HEK293 (cell line): ENCODE results near the gene GMDS.

ENCODE experiments used
- EGR2 ChIP-seq: fragments of 450-650 bp; formaldehyde crosslinking; IDR thresholded peaks from 2 replicates; pipeline ENCODE4 v1.5.1; 2016; ENCODE audit warnings: low read depth, missing biosample characterization, missing genetic modification characterization
- KLF1 ChIP-seq: fragments of 450-650 bp; formaldehyde crosslinking; IDR thresholded peaks from 2 replicates; pipeline ENCODE4 v1.5.1; 2016; ENCODE audit warnings: missing biosample characterization, missing genetic modification characterization
- OSR2 ChIP-seq: fragments of 450-650 bp; formaldehyde crosslinking; IDR thresholded peaks from 2 replicates; pipeline ENCODE4 v1.5.1; 2016; ENCODE audit warnings: missing biosample characterization, missing genetic modification characterization
- OVOL3 ChIP-seq: fragments of 450-650 bp; formaldehyde crosslinking; IDR thresholded peaks from 2 replicates; pipeline ENCODE4 v1.5.1; 2016; ENCODE audit warnings: missing biosample characterization, missing genetic modification characterization
- PRDM2 ChIP-seq: fragments of 450-650 bp; formaldehyde crosslinking; IDR thresholded peaks from 2 replicates; pipeline ENCODE4 v1.5.1; 2016; ENCODE audit warnings: missing biosample characterization, missing genetic modification characterization, borderline replicate concordance
- REPIN1 ChIP-seq: fragments of 450-650 bp; formaldehyde crosslinking; IDR thresholded peaks from 2 replicates; pipeline ENCODE4 v1.5.1; 2017; ENCODE audit warnings: missing biosample characterization, missing genetic modification characterization, low read depth
- WT1 ChIP-seq: fragments of 450-650 bp; formaldehyde crosslinking; IDR thresholded peaks from 2 replicates; pipeline ENCODE4 v1.5.1; 2016; ENCODE audit warnings: missing biosample characterization, missing genetic modification characterization
- ZBTB1 ChIP-seq: fragments of 450-650 bp; formaldehyde crosslinking; IDR thresholded peaks from 2 replicates; pipeline ENCODE4 v1.5.1; 2016; ENCODE audit warnings: missing biosample characterization, missing genetic modification characterization
- ZBTB20 ChIP-seq: fragments of 450-650 bp; formaldehyde crosslinking; IDR thresholded peaks from 2 replicates; pipeline ENCODE4 v1.5.1; 2016; ENCODE audit warnings: missing biosample characterization, missing genetic modification characterization
- ZBTB21 ChIP-seq: fragments of 450-650 bp; formaldehyde crosslinking; IDR thresholded peaks from 2 replicates; pipeline ENCODE4 v1.5.1; 2017; ENCODE audit warnings: missing biosample characterization, missing genetic modification characterization
- ZBTB26 ChIP-seq: fragments of 450-650 bp; formaldehyde crosslinking; optimal IDR thresholded peaks from 2 replicates; pipeline ENCODE3; 2016; ENCODE audit warnings: missing biosample characterization, mild to moderate bottlenecking, missing genetic modification characterization
- ZFP3 ChIP-seq: fragments of 450-650 bp; formaldehyde crosslinking; IDR thresholded peaks from 2 replicates; pipeline ENCODE4 v1.5.1; 2016; ENCODE audit warnings: low read depth, missing biosample characterization, missing genetic modification characterization
- ZIC2 ChIP-seq: fragments of 450-650 bp; formaldehyde crosslinking; IDR thresholded peaks from 2 replicates; pipeline ENCODE4 v1.5.1; 2016; ENCODE audit warnings: missing biosample characterization, missing genetic modification characterization
- ZNF140 ChIP-seq: fragments of 450-650 bp; formaldehyde crosslinking; IDR thresholded peaks from 2 replicates; pipeline ENCODE4 v1.5.1; 2016; ENCODE audit warnings: missing biosample characterization, missing genetic modification characterization
- ZNF16 ChIP-seq: fragments of 450-650 bp; formaldehyde crosslinking; IDR thresholded peaks from 2 replicates; pipeline ENCODE4 v1.5.1; 2016; ENCODE audit warnings: low read depth, missing biosample characterization, missing genetic modification characterization
- ZNF169 ChIP-seq: fragments of 450-650 bp; formaldehyde crosslinking; IDR thresholded peaks from 2 replicates; pipeline ENCODE4 v1.5.1; 2016; ENCODE audit warnings: missing biosample characterization, missing genetic modification characterization
- ZNF175 ChIP-seq: fragments of 450-650 bp; formaldehyde crosslinking; IDR thresholded peaks from 2 replicates; pipeline ENCODE4 v1.5.1; 2016; ENCODE audit warnings: missing biosample characterization, missing genetic modification characterization
- ZNF19 ChIP-seq: fragments of 450-650 bp; formaldehyde crosslinking; IDR thresholded peaks from 2 replicates; pipeline ENCODE4; 2016; ENCODE audit warnings: missing biosample characterization, missing genetic modification characterization, low read depth
- ZNF2 ChIP-seq: fragments of 450-650 bp; formaldehyde crosslinking; IDR thresholded peaks from 2 replicates; pipeline ENCODE4 v1.5.1; 2016; ENCODE audit warnings: missing biosample characterization, missing genetic modification characterization
- ZNF266 ChIP-seq: fragments of 450-650 bp; formaldehyde crosslinking; IDR thresholded peaks from 2 replicates; pipeline ENCODE4 v1.5.1; 2016; ENCODE audit warnings: missing biosample characterization, missing genetic modification characterization, low read depth
- ZNF350 ChIP-seq: fragments of 450-650 bp; formaldehyde crosslinking; IDR thresholded peaks from 2 replicates; pipeline ENCODE4 v1.5.0; 2017; ENCODE audit warnings: missing biosample characterization, mild to moderate bottlenecking, missing genetic modification characterization
- ZNF510 ChIP-seq: fragments of 450-650 bp; formaldehyde crosslinking; IDR thresholded peaks from 2 replicates; pipeline ENCODE4 v1.5.1; 2018; ENCODE audit warnings: mild to moderate bottlenecking, missing genetic modification characterization, missing biosample characterization; ENCODE audit not compliant: insufficient replicate concordance
- ZNF514 ChIP-seq: fragments of 450-650 bp; formaldehyde crosslinking; IDR thresholded peaks from 2 replicates; pipeline ENCODE4 v1.5.1; 2016; ENCODE audit warnings: missing biosample characterization, missing genetic modification characterization
- ZNF521 ChIP-seq: fragments of 450-650 bp; formaldehyde crosslinking; IDR thresholded peaks from 2 replicates; pipeline ENCODE4 v1.5.1; 2017; ENCODE audit warnings: missing biosample characterization, mild to moderate bottlenecking, missing genetic modification characterization
- ZNF529 ChIP-seq: fragments of 450-650 bp; formaldehyde crosslinking; IDR thresholded peaks from 2 replicates; pipeline ENCODE4 v1.5.1; 2017; ENCODE audit warnings: missing genetic modification characterization, missing biosample characterization; ENCODE audit not compliant: insufficient replicate concordance
- ZNF548 ChIP-seq: fragments of 450-650 bp; formaldehyde crosslinking; IDR thresholded peaks from 2 replicates; pipeline ENCODE4 v1.5.1; 2016; ENCODE audit warnings: missing biosample characterization, missing genetic modification characterization
- ZNF555 ChIP-seq: fragments of 450-650 bp; formaldehyde crosslinking; conservative IDR thresholded peaks from 2 replicates; pipeline ENCODE4 v1.5.1; 2017; ENCODE audit warnings: missing biosample characterization, mild to moderate bottlenecking, missing genetic modification characterization, inconsistent platforms
- ZNF561 ChIP-seq: fragments of 450-650 bp; IDR thresholded peaks from 2 replicates; pipeline ENCODE4 v1.5.1; 2018; ENCODE audit warnings: missing biosample characterization, missing genetic modification characterization, borderline replicate concordance
- ZNF596 ChIP-seq: fragments of 450-650 bp; IDR thresholded peaks from 2 replicates; pipeline ENCODE4 v1.5.0; 2018; ENCODE audit warnings: missing biosample characterization, mild to moderate bottlenecking, missing genetic modification characterization, moderate library complexity
- ZNF629 ChIP-seq: fragments of 450-650 bp; formaldehyde crosslinking; IDR thresholded peaks from 2 replicates; pipeline ENCODE4 v1.5.1; 2017; ENCODE audit warnings: missing biosample characterization, missing genetic modification characterization
- ZNF658 ChIP-seq: fragments of 450-650 bp; formaldehyde crosslinking; IDR thresholded peaks from 2 replicates; pipeline ENCODE4; 2016; ENCODE audit warnings: missing biosample characterization, missing genetic modification characterization
- ZNF670 ChIP-seq: fragments of 450-650 bp; formaldehyde crosslinking; IDR thresholded peaks from 2 replicates; pipeline ENCODE4 v1.5.1; 2016; ENCODE audit warnings: missing biosample characterization, missing genetic modification characterization, low read depth
- ZNF837 ChIP-seq: fragments of 450-650 bp; formaldehyde crosslinking; IDR thresholded peaks from 2 replicates; pipeline ENCODE4 v1.5.1; 2016; ENCODE audit warnings: missing biosample characterization, missing genetic modification characterization
- ZSCAN30 ChIP-seq: fragments of 450-650 bp; IDR thresholded peaks from 2 replicates; pipeline ENCODE4 v1.5.1; 2018; ENCODE audit warnings: missing biosample characterization, mild to moderate bottlenecking, missing genetic modification characterization, moderate library complexity
- TF ChIP-seq, protein P1 (sequence below): fragments of 450-650 bp; formaldehyde crosslinking; IDR thresholded peaks from 2 replicates; pipeline ENCODE4; 2016; ENCODE audit warnings: missing biosample characterization, missing genetic modification characterization

The GMDS gene

DNA sequence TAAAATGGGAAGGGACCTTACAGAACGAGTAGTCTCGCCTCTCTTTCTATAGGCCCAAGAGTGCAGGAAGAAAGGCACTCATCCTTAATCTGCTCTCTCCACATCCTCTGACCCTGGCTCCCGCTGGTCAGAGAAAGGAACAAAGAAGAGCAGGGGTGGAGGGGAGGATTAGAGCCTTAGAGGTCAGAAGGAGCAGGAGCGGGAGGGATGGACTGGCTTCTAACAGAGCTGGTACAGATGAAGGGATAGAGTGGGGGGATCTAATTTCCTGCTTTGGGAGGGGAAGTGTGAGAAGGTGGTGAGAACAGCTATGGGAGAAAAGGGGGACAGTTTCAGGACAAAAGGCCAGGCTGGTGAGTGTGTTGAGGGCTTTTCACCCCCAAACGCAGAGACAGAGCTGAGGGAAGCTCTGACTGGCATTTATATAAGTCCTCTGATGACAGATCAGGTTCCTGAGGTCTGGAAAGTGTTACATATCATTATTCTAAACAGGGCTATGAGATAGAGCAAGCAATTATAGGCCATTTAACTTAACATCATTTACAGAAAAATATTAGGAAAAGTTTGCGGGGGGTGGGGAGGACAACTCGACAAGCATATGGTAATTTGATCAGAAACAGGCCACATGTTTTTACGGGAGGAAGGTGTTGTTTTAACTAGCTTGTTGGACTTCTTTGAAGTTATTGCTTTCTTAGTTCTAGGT, 524.6 kb downstream of the GMDS start (continued):
- TF ChIP-seq, protein P1, sequence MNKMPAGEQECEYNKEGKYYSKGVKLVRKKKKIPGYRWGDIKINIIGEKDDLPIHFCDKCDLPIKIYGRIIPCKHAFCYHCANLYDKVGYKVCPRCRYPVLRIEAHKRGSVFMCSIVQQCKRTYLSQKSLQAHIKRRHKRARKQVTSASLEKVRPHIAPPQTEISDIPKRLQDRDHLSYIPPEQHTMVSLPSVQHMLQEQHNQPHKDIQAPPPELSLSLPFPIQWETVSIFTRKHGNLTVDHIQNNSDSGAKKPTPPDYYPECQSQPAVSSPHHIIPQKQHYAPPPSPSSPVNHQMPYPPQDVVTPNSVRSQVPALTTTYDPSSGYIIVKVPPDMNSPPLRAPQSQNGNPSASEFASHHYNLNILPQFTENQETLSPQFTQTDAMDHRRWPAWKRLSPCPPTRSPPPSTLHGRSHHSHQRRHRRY (tag by site-specific recombination), result no peak
- no peak for TF ChIP-seq ZNF521 (tag by site-specific recombination)
- TF ChIP-seq PRDM2 (tag by site-specific recombination), result no peak
- no peak for TF ChIP-seq ZNF670 (tag by site-specific recombination)
- TF ChIP-seq EGR2 (tag by site-specific recombination), result no peak
- no peak for TF ChIP-seq ZNF548 (tag by site-specific recombination)
- TF ChIP-seq ZNF837 (tag by site-specific recombination), result no peak
- no peak for TF ChIP-seq ZFP3 (tag by site-specific recombination)
- no peak for TF ChIP-seq OVOL3 (tag by site-specific recombination)
- no peak for TF ChIP-seq ZNF529 (tag by site-specific recombination)
- no peak for TF ChIP-seq KLF1 (tag by site-specific recombination)
- no peak for TF ChIP-seq ZNF555 (tag by site-specific recombination)
- TF ChIP-seq OSR2 (tag by site-specific recombination), result peak; percentile 35; the same call in 1 of the 2 replicates
- TF ChIP-seq ZNF510 (tag by site-specific recombination), result no peak
- no peak for TF ChIP-seq ZNF175
- no peak for TF ChIP-seq ZNF2 (tag by site-specific recombination)
- no peak for TF ChIP-seq ZNF140
- no peak for TF ChIP-seq ZNF266 (tag by site-specific recombination)
- TF ChIP-seq ZNF561, result no peak
- TF ChIP-seq ZNF350 (tag by site-specific recombination), result no peak
- TF ChIP-seq ZNF514, result no peak
- TF ChIP-seq ZNF16, result no peak
- TF ChIP-seq ZNF169, result no peak
- TF ChIP-seq ZSCAN30, result no peak
- no peak for TF ChIP-seq ZBTB21
- TF ChIP-seq ZBTB20 (tag by site-specific recombination), result no peak
- TF ChIP-seq ZBTB1 (tag by site-specific recombination), result no peak
- peak; percentile 52; the same call in 1 of the 2 replicates for TF ChIP-seq ZNF596 (tag by site-specific recombination)
- TF ChIP-seq WT1, result peak; percentile 74
- no peak for TF ChIP-seq ZNF658 (tag by site-specific recombination)
- no peak for TF ChIP-seq ZIC2 (tag by site-specific recombination)
- TF ChIP-seq ZBTB26 (tag by site-specific recombination), result no peak
- TF ChIP-seq ZNF629 (tag by site-specific recombination), result no peak
- no peak for TF ChIP-seq REPIN1 (tag by site-specific recombination)
- TF ChIP-seq ZNF19 (tag by site-specific recombination), result no peak
